Kidney (tissue), 14 donors: ENCODE results near the gene SLC24A4. TPM values are rescaled to one million over a fixed set of nuclear protein-coding genes. Genes with fewer than 3 reads are reported as not detected.

Experiments
- DNase-seq, 5 donors: peaks; one replicate each; pipeline ENCODE4 v3.0.0-alpha.2; 2013 to 2020
- FAIRE-seq: peaks from 2 replicates; lab custom pipeline; 2012; peaks lifted over from hg19 to GRCh38; lab: Jason Lieb, UNC
- H3K27ac ChIP-seq, 2 donors: one replicate each; pipeline ENCODE4 v1.7.0; 2013; ENCODE audit warnings: low read depth in 2 of 2, low read length in 2 of 2, inconsistent platforms in 1 of 2
- H3K27me3 ChIP-seq: one replicate; pipeline ENCODE4 v1.7.1; 2013; ENCODE audit warnings: low read length, inconsistent platforms; ENCODE audit not compliant: control insufficient read depth, insufficient read depth
- H3K36me3 ChIP-seq, 3 donors: one replicate each; pipeline versions ENCODE4 v1.7.0 to v1.7.1; 2013; ENCODE audit warnings: low read length in 3 of 3, control low read depth in 1 of 3, inconsistent platforms in 1 of 3; ENCODE audit not compliant: insufficient read depth in 3 of 3, control insufficient read depth in 2 of 3
- H3K4me1 ChIP-seq, 3 donors: one replicate each; pipeline versions ENCODE4 v1.7.0 to v1.7.1; 2013; ENCODE audit warnings: low read length in 3 of 3, inconsistent platforms in 1 of 3, low read depth in 1 of 3; ENCODE audit not compliant: control insufficient read depth in 2 of 3, insufficient read depth in 2 of 3
- H3K4me3 ChIP-seq, 3 donors: one replicate each; pipeline versions ENCODE4 v1.7.0 to v1.8.1; 2013; ENCODE audit warnings: low read length in 3 of 3, control low read depth in 1 of 3, inconsistent platforms in 1 of 3
- H3K9ac ChIP-seq, 3 donors: one replicate each; pipeline versions ENCODE4 v1.7.0 to v1.7.1; 2013; ENCODE audit warnings: low read length in 3 of 3, control low read depth in 1 of 3, inconsistent platforms in 1 of 3
- H3K9me3 ChIP-seq, 3 donors: one replicate each; pipeline versions ENCODE4 v1.7.0 to v1.7.1; 2013; ENCODE audit warnings: low read length in 3 of 3, control low read depth in 1 of 3, inconsistent platforms in 1 of 3; ENCODE audit not compliant: control insufficient read depth in 2 of 3, insufficient read depth in 1 of 3
- intact Hi-C: fragments of 100-400 bp; cut with DNase I; formaldehyde crosslinking; loops from one replicate; pipeline ENCODE4 v1.11.1; 2022
- polyA plus RNA-seq: library from polyadenylated mRNA; stranded (reverse); fragments of 350-450 nt; fragmentation: Illumina TruSeq; extraction: RNeasy Lipid Tissue Mini Kit (QIAGEN cat#74804); gene quantifications from one replicate; pipeline ENCODE4 v1.2.3, GENCODE V29; 2014; ENCODE audit warnings: low read depth, low replicate concordance; ENCODE audit not compliant: insufficient read depth
- total RNA-seq: library from RNA; stranded (reverse); fragmentation: NEBNext Ultra II Directional; extraction: Animal tissue kit (Norgen Biotek cat#: 25700); gene quantifications from one replicate; pipeline ENCODE4 v1.2.1, GENCODE V29; 2021
- TF ChIP-seq, protein P1 (sequence below): IDR thresholded peaks from 3 replicates; pipeline ENCODE4 v1.5.1; 2012; ENCODE audit warnings: mild to moderate bottlenecking, moderate library complexity, borderline replicate concordance; ENCODE audit not compliant: insufficient read depth; ENCODE audit errors: extremely low read depth
- donor health status: control.
- donor health status: control.
- donor health status: control.
- donor health status: control.
- donor health status: control.
- donor health status: DM: yes; HTN: yes; CAD: no.
- donor health status: Normal renal cell carcinoma (clear cell type).

The SLC24A4 gene
- total and polyA plus RNA-seq, 2 donors from 2014 or later = 0.32 to 0.85 TPM

DNA sequence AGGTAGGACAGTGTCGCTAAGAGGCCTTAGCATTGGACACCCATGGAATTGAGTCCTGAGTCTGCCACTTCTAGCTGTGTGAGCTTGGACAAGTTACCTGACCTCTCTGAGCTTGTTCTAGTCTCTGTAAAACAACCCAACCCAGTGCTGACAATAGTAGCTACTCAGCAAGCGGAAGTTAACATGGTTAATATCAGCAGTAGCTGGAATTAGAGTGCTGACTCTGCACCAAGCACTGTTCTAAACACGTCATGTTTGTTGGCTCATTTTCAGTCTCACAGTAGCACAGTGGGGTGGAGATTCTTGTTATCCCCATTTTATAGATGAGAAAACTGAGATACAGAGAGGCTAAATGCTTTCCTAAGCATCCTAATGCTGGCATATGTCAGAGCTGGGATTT is 143.1 kb downstream of the SLC24A4 start:
- Histone ChIP-seq H3K27me3 (no peaks in the 10 kb centered on the region), H3K27ac (no peak overlapping the region), H3K36me3 (no peaks in the 10 kb centered on the region), H3K4me3 (no peak overlapping the region), H3K9ac (no peak overlapping the region), H3K9me3 (peaks cover 0 to 12% (median 5%) of the 10 kb centered on the region in 3 donors), H3K4me1 (no peaks in the 10 kb centered on the region)
- no peak for FAIRE-seq
- TF ChIP-seq, protein P1, sequence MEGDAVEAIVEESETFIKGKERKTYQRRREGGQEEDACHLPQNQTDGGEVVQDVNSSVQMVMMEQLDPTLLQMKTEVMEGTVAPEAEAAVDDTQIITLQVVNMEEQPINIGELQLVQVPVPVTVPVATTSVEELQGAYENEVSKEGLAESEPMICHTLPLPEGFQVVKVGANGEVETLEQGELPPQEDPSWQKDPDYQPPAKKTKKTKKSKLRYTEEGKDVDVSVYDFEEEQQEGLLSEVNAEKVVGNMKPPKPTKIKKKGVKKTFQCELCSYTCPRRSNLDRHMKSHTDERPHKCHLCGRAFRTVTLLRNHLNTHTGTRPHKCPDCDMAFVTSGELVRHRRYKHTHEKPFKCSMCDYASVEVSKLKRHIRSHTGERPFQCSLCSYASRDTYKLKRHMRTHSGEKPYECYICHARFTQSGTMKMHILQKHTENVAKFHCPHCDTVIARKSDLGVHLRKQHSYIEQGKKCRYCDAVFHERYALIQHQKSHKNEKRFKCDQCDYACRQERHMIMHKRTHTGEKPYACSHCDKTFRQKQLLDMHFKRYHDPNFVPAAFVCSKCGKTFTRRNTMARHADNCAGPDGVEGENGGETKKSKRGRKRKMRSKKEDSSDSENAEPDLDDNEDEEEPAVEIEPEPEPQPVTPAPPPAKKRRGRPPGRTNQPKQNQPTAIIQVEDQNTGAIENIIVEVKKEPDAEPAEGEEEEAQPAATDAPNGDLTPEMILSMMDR = no peak
- no peak for DNase-seq
- intact Hi-C loops = no loop called here

DNA sequence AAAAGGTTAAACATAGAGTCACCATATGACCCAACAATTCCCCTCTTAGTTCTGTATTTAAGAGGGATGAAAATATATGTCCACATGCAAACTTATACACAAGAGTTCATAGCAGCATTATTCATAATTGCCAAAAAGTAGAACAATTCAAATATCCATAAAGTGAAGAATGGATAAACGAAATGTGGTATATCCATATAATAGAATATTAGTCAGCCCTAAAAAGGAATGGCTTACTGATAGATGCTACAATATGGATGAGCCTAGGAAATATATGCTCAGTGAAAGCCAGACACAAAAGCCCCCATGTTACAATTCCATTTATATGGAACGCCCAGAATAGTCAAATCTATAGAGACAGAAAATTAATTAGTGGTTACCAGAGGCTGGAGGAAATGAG is 146.6 kb downstream of the SLC24A4 start:
- TF ChIP-seq, protein P1 = no peak
- no peak for FAIRE-seq

GRCh38 chr14:92470215-92470614 is 147.2 kb downstream of the SLC24A4 start:
- no peak for FAIRE-seq

More for the DNA sequence above, 146.6 kb downstream of the SLC24A4 start:
- Histone ChIP-seq H3K9ac (no peak overlapping the region), H3K27me3 (no peaks in the 10 kb centered on the region), H3K4me3 (no peak overlapping the region), H3K9me3 (peaks cover 0 to 12% (median 5%) of the 10 kb centered on the region in 3 donors), H3K36me3 (no peaks in the 10 kb centered on the region), H3K4me1 (no peaks in the 10 kb centered on the region), H3K27ac (no peak overlapping the region)
- intact Hi-C loops = no loop called here
- DNase-seq = no peak

More at GRCh38 chr14:92470215-92470614, 147.2 kb downstream of the SLC24A4 start:
- TF ChIP-seq, protein P1 = no peak
- DNase-seq = no peak
- intact Hi-C loops = no loop called here
- no peak overlapping the region for H3K27ac ChIP-seq
- no peaks in the 10 kb centered on the region for H3K36me3 ChIP-seq
- no peak overlapping the region for H3K4me3 ChIP-seq
- H3K27me3 ChIP-seq = no peaks in the 10 kb centered on the region
- H3K9me3 ChIP-seq = peaks cover 0 to 12% (median 5%) of the 10 kb centered on the region in 3 donors
- no peaks in the 10 kb centered on the region for H3K4me1 ChIP-seq
- no peak overlapping the region for H3K9ac ChIP-seq
